Panc1 (cell line): Measurements from ENCODE around the gene PIK3R5.

ENCODE experiments used
- CTCF ChIP-seq: fragments of 450-650 bp; IDR thresholded peaks from 2 replicates; pipeline ENCODE4 v1.5.1; 2017; ENCODE audit warnings: mild to moderate bottlenecking
- POLR2AphosphoS5 ChIP-seq: IDR thresholded peaks from 2 replicates; pipeline ENCODE4 v1.6.1; 2012; ENCODE audit warnings: mild to moderate bottlenecking, low read depth, low read length, moderate library complexity
- SIN3A ChIP-seq: IDR thresholded peaks from 2 replicates; pipeline ENCODE4 v1.6.1; 2012; ENCODE audit warnings: low read depth, mild to moderate bottlenecking, low read length, moderate library complexity, borderline replicate concordance; ENCODE audit not compliant: insufficient read depth
- TCF7L2 ChIP-seq: IDR thresholded peaks from 2 replicates; pipeline ENCODE4 v1.6.1; 2011; ENCODE audit warnings: mild to moderate bottlenecking, low read depth, low read length, inconsistent platforms
- TF ChIP-seq, protein P1 (sequence below), 2 experiments: IDR thresholded peaks; 2 replicates each; pipeline ENCODE4 v1.6.1; 2011 to 2012; ENCODE audit warnings: low read depth in 2 of 2, control low read depth in 1 of 2, low read length in 1 of 2, mild to moderate bottlenecking in 1 of 2, moderate library complexity in 1 of 2; ENCODE audit not compliant: insufficient read depth in 1 of 2

DNA sequence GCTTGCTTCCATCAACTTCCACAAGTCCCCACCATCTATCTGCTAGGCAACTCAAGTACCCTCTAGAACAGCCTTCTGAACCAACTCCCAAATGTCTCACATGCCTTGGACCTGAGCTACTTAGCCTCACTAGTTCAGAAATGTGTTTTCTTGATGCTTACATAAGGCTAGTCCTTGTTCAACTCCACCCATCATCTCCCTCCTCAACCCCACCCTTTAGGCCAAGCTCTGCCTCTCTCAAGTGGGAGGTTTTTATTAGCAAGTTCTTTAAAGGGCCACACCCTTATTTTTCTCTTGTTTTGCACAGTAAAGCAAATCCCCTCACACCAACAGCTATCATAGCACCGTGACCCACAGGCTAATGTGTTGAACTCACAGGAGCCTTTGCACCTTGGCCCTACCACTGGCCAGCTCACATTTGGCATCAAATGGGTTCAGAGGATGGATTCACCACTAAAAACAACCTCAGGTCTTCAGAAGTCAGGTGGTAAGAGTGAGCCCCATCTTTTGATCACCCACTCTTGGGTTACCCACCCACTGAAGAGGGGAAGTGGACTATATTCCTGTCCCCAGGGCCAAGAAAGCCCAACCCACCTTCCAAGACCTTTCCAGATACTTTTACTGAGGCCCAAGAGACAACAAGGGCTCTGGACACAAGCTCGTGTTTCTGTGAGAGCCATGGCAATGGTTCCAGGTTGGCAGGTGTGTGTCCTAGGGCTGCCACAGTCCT, 12.2 kb downstream of the PIK3R5 start:
- TF ChIP-seq POLR2AphosphoS5: no peak
- TF ChIP-seq CTCF: no peak
- no peak for TF ChIP-seq SIN3A
- TF ChIP-seq, protein P1, sequence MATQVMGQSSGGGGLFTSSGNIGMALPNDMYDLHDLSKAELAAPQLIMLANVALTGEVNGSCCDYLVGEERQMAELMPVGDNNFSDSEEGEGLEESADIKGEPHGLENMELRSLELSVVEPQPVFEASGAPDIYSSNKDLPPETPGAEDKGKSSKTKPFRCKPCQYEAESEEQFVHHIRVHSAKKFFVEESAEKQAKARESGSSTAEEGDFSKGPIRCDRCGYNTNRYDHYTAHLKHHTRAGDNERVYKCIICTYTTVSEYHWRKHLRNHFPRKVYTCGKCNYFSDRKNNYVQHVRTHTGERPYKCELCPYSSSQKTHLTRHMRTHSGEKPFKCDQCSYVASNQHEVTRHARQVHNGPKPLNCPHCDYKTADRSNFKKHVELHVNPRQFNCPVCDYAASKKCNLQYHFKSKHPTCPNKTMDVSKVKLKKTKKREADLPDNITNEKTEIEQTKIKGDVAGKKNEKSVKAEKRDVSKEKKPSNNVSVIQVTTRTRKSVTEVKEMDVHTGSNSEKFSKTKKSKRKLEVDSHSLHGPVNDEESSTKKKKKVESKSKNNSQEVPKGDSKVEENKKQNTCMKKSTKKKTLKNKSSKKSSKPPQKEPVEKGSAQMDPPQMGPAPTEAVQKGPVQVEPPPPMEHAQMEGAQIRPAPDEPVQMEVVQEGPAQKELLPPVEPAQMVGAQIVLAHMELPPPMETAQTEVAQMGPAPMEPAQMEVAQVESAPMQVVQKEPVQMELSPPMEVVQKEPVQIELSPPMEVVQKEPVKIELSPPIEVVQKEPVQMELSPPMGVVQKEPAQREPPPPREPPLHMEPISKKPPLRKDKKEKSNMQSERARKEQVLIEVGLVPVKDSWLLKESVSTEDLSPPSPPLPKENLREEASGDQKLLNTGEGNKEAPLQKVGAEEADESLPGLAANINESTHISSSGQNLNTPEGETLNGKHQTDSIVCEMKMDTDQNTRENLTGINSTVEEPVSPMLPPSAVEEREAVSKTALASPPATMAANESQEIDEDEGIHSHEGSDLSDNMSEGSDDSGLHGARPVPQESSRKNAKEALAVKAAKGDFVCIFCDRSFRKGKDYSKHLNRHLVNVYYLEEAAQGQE (IDR thresholded peaks at IDR 0.05; ENCODE audit: insufficient read depth in 1 of 2, low read depth in 2 of 2, low read length in 1 of 2): no peak
- no peak for TF ChIP-seq TCF7L2
